IPS DF 4.7 (cell line): ENCODE results near the gene MAPKAPK5.
"Not testable (repeated sequence)": the region's sequence is repeated elsewhere in the genome, so short reads cannot be mapped to it uniquely, and the experiment has no call there.

Experiments
- DNase-seq: peaks from one replicate; pipeline ENCODE4 v3.0.0-alpha.2; 2013; ENCODE audit warnings: low spot score; ENCODE audit errors: extremely low read depth

Gene MAPKAPK5

GRCh38 chr12:111881716-111882115 lies 39.7 kb downstream of the MAPKAPK5 start:
- no peak for DNase-seq

DNA sequence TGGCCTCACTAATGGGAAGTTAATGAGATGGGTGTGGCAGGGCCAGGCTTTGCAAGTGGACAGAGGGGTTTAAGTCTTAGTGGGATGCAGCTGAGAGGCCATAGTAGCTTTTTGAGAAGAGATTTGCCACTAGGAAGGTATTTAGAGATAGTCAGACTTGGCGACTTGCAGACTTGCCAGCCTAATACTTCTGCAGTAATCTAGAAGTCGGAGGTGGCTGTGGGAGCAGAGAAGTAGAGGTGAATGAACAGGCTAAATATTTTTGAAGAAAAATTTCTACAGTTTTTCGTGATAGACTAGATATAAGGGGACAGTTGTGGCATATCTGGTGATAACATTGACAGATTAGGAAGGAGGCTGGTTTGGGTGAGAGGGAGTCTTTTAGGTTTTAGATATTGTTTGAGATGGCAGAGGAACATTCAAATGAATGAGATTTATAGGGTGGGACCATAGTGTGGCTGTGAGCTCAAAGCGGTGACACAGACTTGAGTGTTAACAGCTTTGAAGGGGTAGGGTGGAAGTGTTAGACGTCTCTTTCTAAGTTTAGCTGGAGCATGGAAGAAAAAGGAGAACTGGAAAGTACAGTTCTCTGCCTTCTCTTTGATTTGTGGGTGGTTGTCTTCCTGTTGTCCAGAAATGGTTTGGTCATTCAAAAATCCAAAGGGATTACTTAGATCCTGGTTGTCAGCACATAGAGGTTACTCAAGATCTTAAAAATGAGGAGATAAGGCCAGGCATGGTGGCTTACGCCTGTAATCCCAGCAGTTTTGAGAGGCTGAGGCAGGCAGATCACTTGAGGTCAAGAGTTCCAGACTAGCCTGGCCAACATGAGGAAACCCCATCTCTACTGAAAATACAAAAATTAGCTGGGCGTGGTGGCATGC lies 44.9 kb downstream of the MAPKAPK5 start:
- DNase-seq, result no peak

DNA sequence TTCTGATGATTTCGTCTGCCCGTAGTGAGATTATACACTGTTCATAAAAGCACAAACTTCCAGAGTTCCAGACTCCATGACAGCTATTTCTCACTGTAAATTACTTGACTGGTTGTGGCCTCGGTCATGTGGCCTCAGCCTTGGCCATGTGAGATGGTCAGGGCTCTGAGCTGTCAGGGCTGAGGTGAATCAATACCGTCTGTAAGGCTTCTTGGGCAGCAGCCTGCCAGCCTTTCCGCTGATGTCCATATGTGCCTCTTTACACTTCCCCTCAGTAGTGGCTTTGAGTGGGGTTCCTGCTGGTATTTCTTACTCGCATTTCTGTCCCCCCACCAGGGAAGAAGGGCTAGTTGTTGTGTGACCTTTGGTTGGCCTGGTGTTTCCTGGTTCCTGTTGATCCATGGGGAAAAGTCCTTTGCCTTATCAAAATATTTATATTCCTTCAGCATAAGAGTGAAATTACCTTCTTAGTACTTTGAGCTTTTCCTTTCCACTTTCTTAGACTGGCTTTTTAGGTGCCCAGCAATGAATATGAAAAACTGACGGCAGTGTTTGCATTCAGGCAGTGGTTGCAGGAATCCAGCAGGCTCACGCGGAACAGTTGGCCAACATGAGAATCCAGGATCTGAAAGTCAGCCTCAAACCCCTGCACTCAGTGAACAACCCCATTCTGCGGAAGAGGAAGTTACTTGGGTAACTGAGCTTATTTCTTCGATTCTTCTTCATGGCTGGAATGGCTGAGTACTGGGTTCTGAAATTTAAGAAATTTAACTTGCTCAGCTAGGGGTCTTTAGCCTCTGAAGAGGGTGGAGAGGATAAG lies 46.1 kb downstream of the MAPKAPK5 start:
- DNase-seq, result no peak

DNA sequence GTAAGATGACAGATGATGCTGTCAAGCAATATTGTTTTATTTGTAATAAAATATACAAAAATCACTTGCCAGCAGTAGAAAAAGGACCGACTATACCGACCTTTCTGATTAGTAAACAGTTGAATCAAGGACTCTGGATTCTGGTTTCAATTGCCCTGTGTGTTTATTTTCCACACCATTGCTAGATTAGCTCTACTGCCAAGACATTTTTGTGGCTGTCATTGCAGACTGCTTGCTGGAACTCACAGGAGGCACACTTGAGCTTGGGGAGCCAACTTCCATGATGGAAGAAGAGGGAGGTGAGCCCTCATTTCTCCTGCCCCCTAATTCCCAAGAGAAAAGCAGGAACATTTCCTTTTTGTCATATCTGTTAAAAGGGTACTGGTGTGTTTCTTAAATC lies 51.3 kb downstream of the MAPKAPK5 start:
- DNase-seq, result no peak

DNA sequence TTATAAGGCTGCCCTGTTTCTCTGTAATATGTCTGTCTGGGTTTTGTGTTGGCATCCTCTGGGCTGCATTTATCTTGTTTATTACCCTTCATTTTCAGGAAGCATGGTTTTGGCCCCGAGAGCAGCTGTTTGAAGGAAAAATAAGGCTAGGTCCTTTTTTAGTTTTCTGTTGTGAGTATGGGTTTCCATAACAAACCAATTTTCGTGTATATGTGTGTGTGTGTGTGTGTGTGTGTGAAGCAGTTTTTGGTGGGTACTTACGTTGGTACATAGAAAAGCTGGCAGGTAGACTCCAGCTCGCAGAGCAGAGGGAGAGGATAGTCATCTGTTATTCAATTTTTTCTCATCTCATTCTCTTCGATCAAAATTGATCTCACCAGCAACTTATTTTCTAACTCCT lies 52.5 kb downstream of the MAPKAPK5 start:
- no peak for DNase-seq

GRCh38 chr12:111901182-111901581 lies 59.2 kb downstream of the MAPKAPK5 start:
- DNase-seq, result no peak

DNA sequence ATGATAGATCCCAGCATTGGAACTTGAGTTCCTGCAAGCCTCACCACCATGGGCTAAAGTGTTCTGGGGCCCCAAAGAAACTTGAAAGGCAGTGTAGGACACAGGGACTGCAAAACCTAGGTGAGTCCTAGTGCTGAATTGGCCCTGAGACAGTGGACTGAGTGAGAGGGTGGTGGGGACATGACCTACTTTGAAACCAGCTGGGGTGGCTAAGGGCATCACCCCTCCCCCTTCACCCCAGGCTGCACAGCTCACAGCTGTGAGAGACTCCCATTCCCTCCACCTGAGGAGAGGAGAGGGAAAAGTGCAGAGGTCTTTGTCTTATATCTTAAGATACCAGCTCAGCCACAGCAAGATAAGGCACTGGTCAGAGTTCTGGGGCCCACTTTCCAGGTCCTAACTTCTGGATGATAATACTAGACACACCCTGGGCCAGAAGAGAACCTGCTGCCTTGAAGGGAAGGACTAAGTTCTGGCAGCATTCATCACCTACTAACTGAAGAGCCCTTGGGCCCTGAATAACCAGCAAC lies 62.5 kb downstream of the MAPKAPK5 start:
- no peak for DNase-seq

DNA sequence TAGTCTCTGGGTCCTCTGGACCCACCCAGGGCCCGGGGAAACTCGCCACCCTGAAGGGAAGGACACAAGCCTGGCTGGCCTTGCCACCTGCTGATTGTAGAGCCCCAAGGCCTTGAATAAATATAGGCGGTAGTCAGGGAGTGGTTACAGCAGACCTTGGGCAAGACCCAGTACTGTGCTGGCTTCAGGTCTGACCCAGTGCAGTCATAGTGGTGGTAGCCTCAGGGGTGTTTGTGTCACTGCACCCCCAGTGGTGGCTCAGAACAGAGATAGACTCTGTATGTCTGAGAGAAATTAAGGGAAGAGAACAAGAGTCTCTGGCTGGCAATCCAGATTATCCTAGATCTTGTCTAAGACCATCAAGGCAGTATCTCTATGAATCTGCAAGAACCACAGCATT lies 63.5 kb downstream of the MAPKAPK5 start:
- no peak for DNase-seq

- DNase-seq, result no peak
Measured at GRCh38 chr12:111907740-111908139, 65.7 kb downstream of the MAPKAPK5 start.

GRCh38 chr12:111925171-111925570 lies 83.1 kb downstream of the MAPKAPK5 start:
- no peak for DNase-seq

GRCh38 chr12:111926631-111927030 lies 84.6 kb downstream of the MAPKAPK5 start:
- no peak for DNase-seq

DNA sequence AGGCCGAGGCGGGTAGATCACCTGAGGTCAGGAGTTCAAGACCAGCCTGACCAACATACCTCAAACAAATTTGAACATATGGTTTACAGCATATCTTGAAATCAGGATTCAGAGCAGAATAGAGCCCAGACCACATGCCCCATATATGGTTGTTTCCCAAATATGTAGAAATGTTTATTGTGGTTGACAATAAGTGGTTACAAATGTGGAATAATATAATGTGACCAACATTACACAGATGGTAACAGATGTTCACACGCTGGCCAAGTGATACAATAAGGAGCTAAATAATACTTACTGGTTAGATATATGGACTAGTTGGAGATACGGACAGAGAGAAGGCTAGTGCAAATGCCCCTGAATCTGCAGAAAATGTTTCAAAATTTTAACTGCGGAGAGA lies 85.3 kb downstream of the MAPKAPK5 start:
- no peak for DNase-seq

- DNase-seq, result no peak
Measured at GRCh38 chr12:111932241-111932640, 90.2 kb downstream of the MAPKAPK5 start.

- no peak for DNase-seq
Measured at GRCh38 chr12:111936869-111937268, 94.8 kb downstream of the MAPKAPK5 start.

DNA sequence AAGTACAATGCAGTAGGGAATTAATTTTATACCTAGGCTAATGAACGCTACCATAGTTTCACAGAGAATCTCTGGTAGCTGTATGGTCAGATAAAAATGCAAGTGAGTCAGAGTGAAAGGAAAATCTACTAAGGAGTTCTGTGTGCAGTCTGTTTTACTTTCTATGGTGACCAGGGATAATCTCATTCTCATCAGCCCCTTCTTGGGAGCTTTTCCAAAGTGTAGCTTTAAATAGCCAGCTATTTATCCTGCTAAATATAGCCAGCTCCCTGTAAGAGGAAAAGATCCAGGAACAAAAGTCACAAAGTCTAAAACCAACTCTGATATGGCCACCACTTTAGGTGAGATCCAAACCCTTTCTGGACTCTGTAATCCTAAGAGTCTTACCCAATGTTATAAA lies 95.4 kb downstream of the MAPKAPK5 start:
- DNase-seq, result no peak

DNA sequence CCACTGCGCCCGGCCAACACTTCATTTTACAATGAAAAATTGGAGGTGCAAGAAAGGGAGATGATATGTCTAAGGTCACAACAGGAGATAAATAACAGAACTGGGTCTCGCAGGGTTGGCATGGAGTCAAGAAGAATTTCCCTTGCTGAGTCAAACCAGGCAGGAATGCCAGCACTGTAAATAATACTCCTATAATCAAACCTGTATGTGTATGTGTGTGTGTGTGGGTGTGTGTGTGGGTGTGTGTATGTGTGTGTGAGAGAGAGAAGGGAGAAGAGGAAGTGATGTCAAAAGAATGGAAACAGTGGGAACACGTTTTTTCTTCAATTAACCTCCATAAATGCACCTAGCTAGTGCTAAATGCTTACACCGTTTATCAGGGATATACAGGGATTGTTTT lies 100.5 kb downstream of the MAPKAPK5 start:
- no peak for DNase-seq

DNA sequence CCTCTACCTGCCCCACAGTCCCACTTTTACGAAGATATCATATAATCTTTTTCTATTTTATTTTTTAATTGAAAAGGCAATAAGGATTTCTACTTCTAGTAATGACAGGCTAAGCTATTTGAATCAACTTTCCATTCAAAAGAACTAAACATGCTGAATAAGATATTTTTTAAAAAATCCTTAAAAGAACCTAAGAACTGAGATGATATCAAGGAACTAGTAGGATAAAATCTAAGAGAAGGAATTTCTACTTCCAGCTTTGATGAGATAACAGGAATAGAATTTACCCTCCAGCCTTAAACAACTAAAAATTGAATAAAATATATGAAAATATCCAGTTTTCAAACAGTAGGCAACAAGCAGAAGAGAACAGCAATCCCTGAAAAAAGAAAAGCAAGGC lies 101.9 kb downstream of the MAPKAPK5 start:
- no peak for DNase-seq

DNA sequence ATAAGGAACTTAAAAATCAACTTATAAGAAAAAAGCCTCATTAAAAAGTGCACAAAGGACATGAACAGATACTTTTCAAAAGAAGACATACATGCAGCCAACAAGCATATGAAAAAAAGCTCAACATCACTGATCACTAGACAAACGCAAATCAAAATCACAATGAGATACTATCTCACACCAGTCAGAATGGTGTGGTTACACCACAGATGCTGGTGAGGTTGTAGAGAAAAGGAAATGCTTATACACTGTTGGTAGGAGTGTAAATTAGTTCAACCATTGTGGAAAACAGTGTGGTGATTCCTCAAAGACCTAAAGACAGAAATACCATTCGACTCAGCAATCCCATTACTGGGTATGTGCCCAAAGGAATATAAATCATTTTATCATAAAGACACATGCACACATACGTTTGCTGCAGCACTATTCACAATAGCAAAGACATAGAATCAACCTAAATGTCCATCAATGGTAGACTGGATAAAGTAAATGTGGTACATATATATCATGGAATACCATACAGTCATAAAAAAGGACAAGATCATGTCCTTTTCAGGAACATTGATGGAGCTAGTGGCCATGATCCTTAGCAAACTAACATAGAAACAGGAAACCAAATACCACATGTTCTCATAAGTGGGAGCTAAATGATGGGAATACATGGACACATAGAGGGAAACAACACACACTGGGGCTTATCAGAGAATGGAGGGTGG lies 109.1 kb downstream of the MAPKAPK5 start:
- DNase-seq, result not testable (repeated sequence)
